ENCODE results near the gene CAST.
"Not testable (repeated sequence)": the region's sequence is repeated elsewhere in the genome, so short reads cannot be mapped to it uniquely, and the experiment has no call there.

CAST gene

GRCh38 chr5:96661855-96662724, at the start of gene CAST:
Gene CAST (plus strand): TSS chr5:96662376. CDS start chr5:96662423, 47 bp downstream.
- in situ Hi-C loops (cut with HindIII; ENCODE audit: low sequenced_read_pairs): no loop called here
- peak within 1 kb of the TSS; percentile 93 for H3K4me3 ChIP-seq (ENCODE audit: low read depth, low read length)
- TF ChIP-seq CTCF (IDR thresholded peaks at IDR 0.05; ENCODE audit: low read depth, low read length, missing control alignments): no peak
- DNase-seq (ENCODE audit: low read depth): peak; percentile 58

- DNase-seq (ENCODE audit: low read depth): peak; percentile 94
- in situ Hi-C loops (cut with HindIII; ENCODE audit: low sequenced_read_pairs): loop anchor here (5.0 kb wide), 1 partner anchor 53 kb away; no protein-coding TSS in a partner anchor
- peak; percentile 39 for TF ChIP-seq CTCF (IDR thresholded peaks at IDR 0.05; ENCODE audit: low read depth, low read length, missing control alignments)
- peak overlapping the region; percentile 4 for H3K4me3 ChIP-seq (ENCODE audit: low read depth, low read length)
Observed at GRCh38 chr5:96614110-96614691, 48.0 kb upstream of the CAST start.

GRCh38 chr5:96615223-96615622, 47.0 kb upstream of the CAST start:
- no peak for TF ChIP-seq CTCF (IDR thresholded peaks at IDR 0.05; ENCODE audit: low read depth, low read length, missing control alignments)
- no peak for DNase-seq (ENCODE audit: low read depth)
- no peak overlapping the region for H3K4me3 ChIP-seq (ENCODE audit: low read depth, low read length)
- in situ Hi-C loops (cut with HindIII; ENCODE audit: low sequenced_read_pairs): no loop called here

GRCh38 chr5:96616801-96617200, 45.4 kb upstream of the CAST start:
- DNase-seq (ENCODE audit: low read depth): no peak
- no peak for TF ChIP-seq CTCF (IDR thresholded peaks at IDR 0.05; ENCODE audit: low read depth, low read length, missing control alignments)
- in situ Hi-C loops (cut with HindIII; ENCODE audit: low sequenced_read_pairs): no loop called here
- H3K4me3 ChIP-seq (ENCODE audit: low read depth, low read length): no peak overlapping the region

GRCh38 chr5:96618311-96619016, 43.7 kb upstream of the CAST start:
- H3K4me3 ChIP-seq (ENCODE audit: low read depth, low read length); DNase-seq (ENCODE audit: low read depth); in situ Hi-C loops (cut with HindIII; ENCODE audit: low sequenced_read_pairs): not testable (repeated sequence)

GRCh38 chr5:96619946-96620345, 42.2 kb upstream of the CAST start:
- in situ Hi-C loops (cut with HindIII; ENCODE audit: low sequenced_read_pairs): no loop called here
- TF ChIP-seq CTCF (IDR thresholded peaks at IDR 0.05; ENCODE audit: low read depth, low read length, missing control alignments): no peak
- DNase-seq (ENCODE audit: low read depth): no peak
- H3K4me3 ChIP-seq (ENCODE audit: low read depth, low read length): no peak overlapping the region
